Measurements from ENCODE around the gene PLA2R1.

PLA2R1 gene

GRCh38 chr2:160033732-160034392, 28.6 kb downstream of the PLA2R1 start:
- DNase-seq (ENCODE audit: low read depth) = peak; percentile 47

GRCh38 chr2:160029270-160029628, 33.2 kb downstream of the PLA2R1 start:
- no peak for DNase-seq (ENCODE audit: low read depth)

- DNase-seq (ENCODE audit: low read depth) = no peak
These were observed 33.8 kb downstream of the PLA2R1 start for GRCh38 chr2:160028431-160029269.

GRCh38 chr2:160022162-160022561, 40.3 kb downstream of the PLA2R1 start:
- DNase-seq (ENCODE audit: low read depth) = no peak

GRCh38 chr2:160019374-160020090, 42.9 kb downstream of the PLA2R1 start:
- no peak for DNase-seq (ENCODE audit: low read depth)

- no peak for DNase-seq (ENCODE audit: low read depth)
These were observed 46.7 kb downstream of the PLA2R1 start for GRCh38 chr2:160015746-160016145.

GRCh38 chr2:160014227-160014626, 48.2 kb downstream of the PLA2R1 start:
- no peak for DNase-seq (ENCODE audit: low read depth)

- no peak for DNase-seq (ENCODE audit: low read depth)
These were observed 51.9 kb downstream of the PLA2R1 start for GRCh38 chr2:160010361-160011145.

- no peak for DNase-seq (ENCODE audit: low read depth)
These were observed 55.3 kb downstream of the PLA2R1 start for GRCh38 chr2:160007111-160007510.

GRCh38 chr2:160006475-160006874, 55.9 kb downstream of the PLA2R1 start:
- no peak for DNase-seq (ENCODE audit: low read depth)

GRCh38 chr2:160005908-160006307, 56.5 kb downstream of the PLA2R1 start:
- DNase-seq (ENCODE audit: low read depth) = no peak

- no peak for DNase-seq (ENCODE audit: low read depth)
These were observed 56.9 kb downstream of the PLA2R1 start for GRCh38 chr2:160005476-160005875.

- no peak for DNase-seq (ENCODE audit: low read depth)
These were observed 63.5 kb downstream of the PLA2R1 start for GRCh38 chr2:159998961-159999360.

GRCh38 chr2:159998243-159998642, 64.2 kb downstream of the PLA2R1 start:
- no peak for DNase-seq (ENCODE audit: low read depth)

GRCh38 chr2:159996792-159997546, 65.4 kb downstream of the PLA2R1 start:
- no peak for DNase-seq (ENCODE audit: low read depth)

GRCh38 chr2:159995038-159995437, 67.4 kb downstream of the PLA2R1 start:
- DNase-seq (ENCODE audit: low read depth) = no peak

GRCh38 chr2:159989249-159989648, 73.2 kb downstream of the PLA2R1 start:
- no peak for DNase-seq (ENCODE audit: low read depth)

- no peak for DNase-seq (ENCODE audit: low read depth)
These were observed 73.9 kb downstream of the PLA2R1 start for GRCh38 chr2:159988412-159988970.

- DNase-seq (ENCODE audit: low read depth) = no peak
These were observed 75.2 kb downstream of the PLA2R1 start for GRCh38 chr2:159987181-159987580.

- no peak for DNase-seq (ENCODE audit: low read depth)
These were observed 76.8 kb downstream of the PLA2R1 start for GRCh38 chr2:159985656-159986055.

- no peak for DNase-seq (ENCODE audit: low read depth)
These were observed 78.4 kb downstream of the PLA2R1 start for GRCh38 chr2:159984034-159984433.

All from GM04503 (cell line).